ENCODE measurements around the gene CIAO2A.

CIAO2A gene

GRCh38 chr15:64134345-64134829 is 40.7 kb upstream of the CIAO2A start:
- CTCF ChIA-PET: interaction anchor here (1.5 kb wide), 1 partner anchor 9 kb away, joined by 4 read pairs; no protein-coding TSS in a partner anchor
- no peaks in the 10 kb centered on the region for H3K9me3 ChIP-seq (ENCODE audit: control extremely low read depth in 1 of 5, control insufficient read depth in 4 of 5, insufficient read depth in 2 of 5, low read depth in 1 of 5, low read length in 4 of 5)
- H3K4me1 ChIP-seq (ENCODE audit: control extremely low read depth in 1 of 4, control insufficient read depth in 4 of 4, insufficient read depth in 4 of 4, low read length in 3 of 4): no peaks in the 10 kb centered on the region
- H3K36me3 ChIP-seq (ENCODE audit: control insufficient read depth in 4 of 4, insufficient read depth in 4 of 4, low read length in 3 of 4): peaks cover 45 to 89% (median 76%) of the 10 kb centered on the region in 4 experiments
- H3K4me3 ChIP-seq (ENCODE audit: control insufficient read depth in 1 of 7, extremely low read depth in 1 of 7, insufficient read depth in 4 of 7, low read depth in 2 of 7, low read length in 6 of 7): no peak overlapping the region
- DNase-seq: peak in 2 of 3 donors; percentile 49 to 55
- POLR2A ChIA-PET: interaction anchor here (0.7 kb wide), 1 partner anchor 1035 kb away, joined by 3 read pairs; no protein-coding TSS in a partner anchor
- H3K27ac ChIP-seq (ENCODE audit: insufficient read depth in 1 of 2, low read depth in 1 of 2, low read length in 2 of 2, poor library complexity in 1 of 2, severe bottlenecking in 2 of 2): no peak overlapping the region
- H3K27me3 ChIP-seq (replicated peaks in 2 of 5; ENCODE audit: control insufficient read depth in 4 of 5, insufficient read depth in 5 of 5, low read length in 4 of 5): no peaks in the 10 kb centered on the region
- 75% methylated on average over 3 of the region's 9 CpGs for WGBS (ENCODE audit: insufficient coverage)

DNA sequence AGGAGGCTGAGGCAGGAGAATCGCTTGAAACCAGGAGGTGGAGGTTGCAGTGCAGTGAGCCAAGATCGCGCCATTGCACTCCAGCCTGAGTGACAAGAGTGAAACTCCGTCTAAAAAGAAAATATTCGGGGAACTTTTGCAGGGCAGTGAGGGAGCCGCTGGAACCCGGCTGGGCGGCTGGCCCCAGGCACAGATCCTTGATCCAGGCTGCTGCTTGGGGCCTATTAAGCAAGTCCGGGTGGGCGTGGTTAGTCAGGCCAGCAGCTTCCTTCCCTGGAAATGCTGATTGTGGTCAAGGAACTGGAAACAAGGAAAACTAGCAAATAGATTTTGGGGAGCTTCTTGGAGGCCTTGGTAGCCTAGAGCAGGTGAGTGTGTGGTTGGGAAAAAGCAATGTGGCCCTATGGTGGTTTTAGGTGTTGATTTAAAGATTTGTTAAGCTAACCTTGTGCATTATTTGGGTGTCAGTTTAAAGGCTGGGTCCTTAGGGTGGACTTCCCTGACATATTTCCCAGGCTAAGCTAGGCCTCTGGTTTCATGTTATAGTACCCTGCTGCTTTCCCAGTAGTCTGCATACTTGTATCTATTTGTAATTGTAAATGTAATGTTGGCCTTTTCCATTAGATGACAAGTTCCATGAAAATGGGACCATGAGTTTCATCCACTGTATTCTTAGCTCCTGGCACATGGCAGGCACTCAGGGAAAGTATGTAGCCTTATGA is 40.1 kb upstream of the CIAO2A start:
- H3K4me3 ChIP-seq (ENCODE audit: control insufficient read depth in 1 of 7, extremely low read depth in 1 of 7, insufficient read depth in 4 of 7, low read depth in 2 of 7, low read length in 6 of 7): no peak overlapping the region

DNA sequence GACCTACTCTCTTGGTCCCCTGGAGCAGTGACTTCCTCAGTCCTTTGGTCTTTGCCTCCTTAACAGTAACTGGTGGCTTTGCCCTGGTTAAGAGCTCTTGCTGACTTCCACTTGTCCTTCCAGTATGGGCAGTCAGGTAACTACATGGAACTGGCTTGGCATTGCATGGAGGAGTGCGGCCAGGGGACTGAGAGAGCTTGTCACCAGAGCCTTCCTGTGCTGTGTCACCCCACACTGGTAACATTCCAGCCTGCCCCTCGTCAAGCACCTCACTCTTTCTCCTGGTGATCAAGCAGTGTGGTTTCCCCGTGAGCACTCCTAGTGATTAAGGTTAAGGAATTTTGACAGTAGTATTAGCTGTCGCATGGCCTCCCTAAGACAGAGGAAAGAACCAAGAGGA is 38.6 kb upstream of the CIAO2A start:
- no peak for DNase-seq
- Histone ChIP-seq H3K27me3 (replicated peaks in 2 of 5; ENCODE audit: control insufficient read depth in 4 of 5, insufficient read depth in 5 of 5, low read length in 4 of 5) (no peaks in the 10 kb centered on the region), H3K4me1 (ENCODE audit: control extremely low read depth in 1 of 4, control insufficient read depth in 4 of 4, insufficient read depth in 4 of 4, low read length in 3 of 4) (no peaks in the 10 kb centered on the region), H3K9me3 (ENCODE audit: control extremely low read depth in 1 of 5, control insufficient read depth in 4 of 5, insufficient read depth in 2 of 5, low read depth in 1 of 5, low read length in 4 of 5) (no peaks in the 10 kb centered on the region), H3K27ac (ENCODE audit: insufficient read depth in 1 of 2, low read depth in 1 of 2, low read length in 2 of 2, poor library complexity in 1 of 2, severe bottlenecking in 2 of 2) (no peak overlapping the region), H3K36me3 (ENCODE audit: control insufficient read depth in 4 of 4, insufficient read depth in 4 of 4, low read length in 3 of 4) (peaks cover 56 to 91% (median 74%) of the 10 kb centered on the region in 4 experiments), H3K4me3 (ENCODE audit: control insufficient read depth in 1 of 7, extremely low read depth in 1 of 7, insufficient read depth in 4 of 7, low read depth in 2 of 7, low read length in 6 of 7) (no peak overlapping the region)
- 100% methylated on average over 2 of the region's 4 CpGs for WGBS (ENCODE audit: insufficient coverage)
- ChIA-PET CTCF (interaction anchor here (1.1 to 4.0 kb wide), 3 partner anchors 10 to 21 kb away, joined by 3 to 20 read pairs (median 12); no protein-coding TSS in a partner anchor), POLR2A (no interaction called here)

More for the DNA sequence above, 40.1 kb upstream of the CIAO2A start:
- Histone ChIP-seq H3K4me1 (ENCODE audit: control extremely low read depth in 1 of 4, control insufficient read depth in 4 of 4, insufficient read depth in 4 of 4, low read length in 3 of 4) (no peaks in the 10 kb centered on the region), H3K9me3 (ENCODE audit: control extremely low read depth in 1 of 5, control insufficient read depth in 4 of 5, insufficient read depth in 2 of 5, low read depth in 1 of 5, low read length in 4 of 5) (no peaks in the 10 kb centered on the region), H3K27ac (ENCODE audit: insufficient read depth in 1 of 2, low read depth in 1 of 2, low read length in 2 of 2, poor library complexity in 1 of 2, severe bottlenecking in 2 of 2) (no peak overlapping the region), H3K27me3 (replicated peaks in 2 of 5; ENCODE audit: control insufficient read depth in 4 of 5, insufficient read depth in 5 of 5, low read length in 4 of 5) (no peaks in the 10 kb centered on the region), H3K36me3 (ENCODE audit: control insufficient read depth in 4 of 4, insufficient read depth in 4 of 4, low read length in 3 of 4) (peaks cover 49 to 91% (median 79%) of the 10 kb centered on the region in 4 experiments)
- CTCF ChIA-PET: interaction anchor here (1.5 kb wide), 1 partner anchor 9 kb away, joined by 4 read pairs; no protein-coding TSS in a partner anchor
- POLR2A ChIA-PET: interaction anchor here (0.6 to 0.7 kb wide), 2 partner anchors 1035 to 1186 kb away, joined by 3 read pairs; no protein-coding TSS in a partner anchor
- DNase-seq: no peak
- 98% methylated on average over 10 of the region's 10 CpGs for WGBS (ENCODE audit: insufficient coverage)

DNA sequence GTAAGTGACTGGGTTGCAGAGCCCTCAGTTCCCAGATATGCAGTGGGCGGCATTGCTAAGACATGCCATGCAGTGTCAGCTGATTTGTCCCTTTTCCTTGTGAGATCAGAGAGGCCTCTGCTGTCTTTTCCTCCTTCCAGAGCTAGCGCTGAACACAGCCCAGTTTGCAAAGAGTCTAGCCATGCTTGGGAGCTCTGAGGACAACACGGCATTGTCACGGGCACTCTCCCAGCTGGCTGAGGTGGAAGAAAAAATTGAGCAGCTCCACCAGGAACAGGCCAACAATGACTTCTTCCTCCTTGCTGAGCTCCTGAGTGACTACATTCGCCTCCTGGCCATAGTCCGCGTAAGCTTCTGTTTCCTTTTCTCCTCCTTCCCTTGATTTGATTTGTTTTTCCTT is 37.9 kb upstream of the CIAO2A start:
- Histone ChIP-seq H3K4me1 (ENCODE audit: control extremely low read depth in 1 of 4, control insufficient read depth in 4 of 4, insufficient read depth in 4 of 4, low read length in 3 of 4) (no peaks in the 10 kb centered on the region), H3K27me3 (replicated peaks in 2 of 5; ENCODE audit: control insufficient read depth in 4 of 5, insufficient read depth in 5 of 5, low read length in 4 of 5) (no peaks in the 10 kb centered on the region), H3K27ac (ENCODE audit: insufficient read depth in 1 of 2, low read depth in 1 of 2, low read length in 2 of 2, poor library complexity in 1 of 2, severe bottlenecking in 2 of 2) (no peak overlapping the region), H3K4me3 (ENCODE audit: control insufficient read depth in 1 of 7, extremely low read depth in 1 of 7, insufficient read depth in 4 of 7, low read depth in 2 of 7, low read length in 6 of 7) (no peak overlapping the region), H3K9me3 (ENCODE audit: control extremely low read depth in 1 of 5, control insufficient read depth in 4 of 5, insufficient read depth in 2 of 5, low read depth in 1 of 5, low read length in 4 of 5) (no peaks in the 10 kb centered on the region), H3K36me3 (ENCODE audit: control insufficient read depth in 4 of 4, insufficient read depth in 4 of 4, low read length in 3 of 4) (peaks cover 53 to 91% (median 73%) of the 10 kb centered on the region in 4 experiments)
- POLR2A ChIA-PET: interaction anchor here (1.0 kb wide), 1 partner anchor 10 kb away, joined by 4 read pairs; no protein-coding TSS in a partner anchor
- WGBS (ENCODE audit: insufficient coverage): 95% methylated on average over 7 of the region's 7 CpGs
- CTCF ChIA-PET: interaction anchor here (2.8 to 4.0 kb wide), 2 partner anchors 10 to 22 kb away, joined by 12 to 20 read pairs; no protein-coding TSS in a partner anchor
- no peak for DNase-seq

DNA sequence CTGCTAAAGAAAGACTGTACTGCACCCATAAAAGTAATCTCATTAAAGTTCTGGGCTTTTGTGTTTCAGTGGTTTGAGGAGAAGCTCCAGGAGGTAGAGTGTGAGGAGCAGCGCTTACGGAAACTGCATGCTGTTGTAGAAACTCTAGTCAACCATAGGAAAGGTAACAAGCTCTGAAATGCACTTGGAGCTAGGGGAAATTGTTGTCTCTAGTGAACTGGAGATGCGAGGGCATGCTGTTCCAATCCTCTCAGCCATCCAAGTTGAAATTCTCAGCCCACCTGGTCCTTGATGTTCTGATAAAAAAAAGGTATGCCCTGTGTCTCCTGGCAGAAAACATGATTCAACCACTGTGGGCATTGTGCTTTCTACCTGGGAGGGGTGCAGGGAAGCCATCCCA is 36.5 kb upstream of the CIAO2A start:
- Histone ChIP-seq H3K27ac (ENCODE audit: insufficient read depth in 1 of 2, low read depth in 1 of 2, low read length in 2 of 2, poor library complexity in 1 of 2, severe bottlenecking in 2 of 2) (no peak overlapping the region), H3K9me3 (ENCODE audit: control extremely low read depth in 1 of 5, control insufficient read depth in 4 of 5, insufficient read depth in 2 of 5, low read depth in 1 of 5, low read length in 4 of 5) (no peaks in the 10 kb centered on the region), H3K27me3 (replicated peaks in 2 of 5; ENCODE audit: control insufficient read depth in 4 of 5, insufficient read depth in 5 of 5, low read length in 4 of 5) (no peaks in the 10 kb centered on the region), H3K4me1 (ENCODE audit: control extremely low read depth in 1 of 4, control insufficient read depth in 4 of 4, insufficient read depth in 4 of 4, low read length in 3 of 4) (no peaks in the 10 kb centered on the region), H3K36me3 (ENCODE audit: control insufficient read depth in 4 of 4, insufficient read depth in 4 of 4, low read length in 3 of 4) (peaks cover 45 to 91% (median 70%) of the 10 kb centered on the region in 4 experiments), H3K4me3 (ENCODE audit: control insufficient read depth in 1 of 7, extremely low read depth in 1 of 7, insufficient read depth in 4 of 7, low read depth in 2 of 7, low read length in 6 of 7) (no peak overlapping the region)
- 100% methylated on average over 2 of the region's 3 CpGs for WGBS (ENCODE audit: insufficient coverage)
- no peak for DNase-seq
- POLR2A ChIA-PET: no interaction called here
- CTCF ChIA-PET: interaction anchor here (2.8 to 4.0 kb wide), 2 partner anchors 8 to 23 kb away, joined by 12 to 20 read pairs; no protein-coding TSS in a partner anchor

- 100% methylated on average over 2 of the region's 6 CpGs for WGBS (ENCODE audit: insufficient coverage)
- no peaks in the 10 kb centered on the region for H3K9me3 ChIP-seq (ENCODE audit: control extremely low read depth in 1 of 5, control insufficient read depth in 4 of 5, insufficient read depth in 2 of 5, low read depth in 1 of 5, low read length in 4 of 5)
- H3K4me3 ChIP-seq (ENCODE audit: control insufficient read depth in 1 of 7, extremely low read depth in 1 of 7, insufficient read depth in 4 of 7, low read depth in 2 of 7, low read length in 6 of 7): no peak overlapping the region
- no peak overlapping the region for H3K27ac ChIP-seq (ENCODE audit: insufficient read depth in 1 of 2, low read depth in 1 of 2, low read length in 2 of 2, poor library complexity in 1 of 2, severe bottlenecking in 2 of 2)
- no peaks in the 10 kb centered on the region for H3K4me1 ChIP-seq (ENCODE audit: control extremely low read depth in 1 of 4, control insufficient read depth in 4 of 4, insufficient read depth in 4 of 4, low read length in 3 of 4)
- ChIA-PET POLR2A (interaction anchor here (0.7 kb wide), 1 partner anchor 9 kb away, joined by 6 read pairs; no protein-coding TSS in a partner anchor), CTCF (no interaction called here)
- H3K36me3 ChIP-seq (ENCODE audit: control insufficient read depth in 4 of 4, insufficient read depth in 4 of 4, low read length in 3 of 4): peaks cover 43 to 88% (median 65%) of the 10 kb centered on the region in 4 experiments
- DNase-seq: no peak
- no peaks in the 10 kb centered on the region for H3K27me3 ChIP-seq (replicated peaks in 2 of 5; ENCODE audit: control insufficient read depth in 4 of 5, insufficient read depth in 5 of 5, low read length in 4 of 5)
Measured at GRCh38 chr15:64127521-64128270, 34.1 kb upstream of the CIAO2A start.
